K562 (cell line): ENCODE measurements around the gene ARHGAP18. TPM values are rescaled to one million over a fixed set of nuclear protein-coding genes. Genes with fewer than 3 reads are reported as not detected.

Source experiments
- ATAC-seq: fragments of 200-7000 bp; cut with Tn5 transposase; 3 replicates; pipeline ENCODE4 v1.9.1; 2020; ENCODE audit warnings: moderate library complexity
- BruUV-seq: library from RNA; stranded (reverse); fragments of 400-500 nt; replicated peaks from 2 replicates; lab custom pipeline; 2021; lab: Mats Ljungman, UMichigan
- CTCF ChIA-PET: fragments of 300-600 bp; formaldehyde crosslinking; extraction: SDS; loops from one replicate; lab custom pipeline; 2021; ENCODE audit warnings: low intra/inter-chr PET ratio; lab: Yijun Ruan, JAX
- POLR2A ChIA-PET: fragments of 300-600, 350-650 bp; sonication (Branson Sonifier 250); formaldehyde crosslinking; extraction: SDS; loops from one replicate; lab custom pipeline; 2021; ENCODE audit warnings: antibody characterized with exemption, inconsistent platforms; lab: Yijun Ruan, JAX
- DNase-seq, 4 experiments: peaks; one replicate each; pipeline versions ENCODE4 v3.0.0 to v3.0.0-alpha.2; 2011 to 2018; ENCODE audit warnings: low spot score in 3 of 4, mixed read lengths in 3 of 4; ENCODE audit errors: extremely low read depth in 1 of 4
- FAIRE-seq: peaks from 2 replicates; lab custom pipeline; 2011; peaks lifted over from hg19 to GRCh38; lab: Jason Lieb, UNC
- H2AFZ ChIP-seq: 2 replicates; pipeline ENCODE4 v1.6.0; 2011; ENCODE audit warnings: low read depth, low read length, control low read depth, inconsistent platforms
- H3K27ac ChIP-seq: fragments of 200-600 bp; 3 replicates; pipeline ENCODE4 v1.8.0; 2011; ENCODE audit warnings: low read depth, mild to moderate bottlenecking, control low read depth, inconsistent platforms, low read length, moderate library complexity, mixed read lengths; ENCODE audit errors: extremely low read depth
- H3K27me3 ChIP-seq, 2 experiments: fragments of 300-600 bp in 1 of 2; 2 replicates in 1 of 2; 3 replicates in 1 of 2; pipeline versions ENCODE4 v1.6.0 to v1.8.0; 2011; ENCODE audit warnings: inconsistent platforms in 2 of 2, low read length in 2 of 2, mild to moderate bottlenecking in 1 of 2, mixed read lengths in 1 of 2, moderate library complexity in 1 of 2; ENCODE audit not compliant: control insufficient read depth in 2 of 2, insufficient read depth in 2 of 2
- H3K36me3 ChIP-seq: fragments of 300-600 bp; 3 replicates; pipeline ENCODE4 v1.8.0; 2011; ENCODE audit warnings: mild to moderate bottlenecking, low read length, inconsistent platforms; ENCODE audit not compliant: control insufficient read depth, insufficient read depth
- H3K4me1 ChIP-seq, 2 experiments: fragments of 200-600 bp in 1 of 2; replicated peaks in 1 of 2; 2 replicates in 1 of 2; 3 replicates in 1 of 2; pipeline versions ENCODE4 v1.5.1 to v1.8.0; 2011; ENCODE audit warnings: inconsistent platforms in 2 of 2, low read length in 2 of 2, mild to moderate bottlenecking in 1 of 2, mixed read lengths in 1 of 2, moderate library complexity in 1 of 2; ENCODE audit not compliant: control insufficient read depth in 2 of 2, insufficient read depth in 2 of 2
- H3K4me2 ChIP-seq: 2 replicates; pipeline ENCODE4 v1.6.1; 2011; ENCODE audit warnings: low read length, control low read depth, inconsistent platforms, mixed read lengths; ENCODE audit not compliant: insufficient read depth
- H3K4me3 ChIP-seq: fragments of 200-600 bp; sonication (generic), shearing (Covaris generic); 2 replicates; pipeline ENCODE4 v1.5.1; 2016; ENCODE audit warnings: control low read depth, inconsistent platforms
- H3K79me2 ChIP-seq: fragments of 200-600 bp; 3 replicates; pipeline ENCODE4 v1.8.0; 2011; ENCODE audit warnings: low read length, inconsistent platforms; ENCODE audit not compliant: control insufficient read depth, insufficient read depth
- H3K9ac ChIP-seq, 2 experiments: 2 replicates each; pipeline versions ENCODE4 v1.6.0 to v1.6.1; 2011; ENCODE audit warnings: low read depth in 2 of 2, low read length in 2 of 2, control low read depth in 1 of 2, inconsistent platforms in 1 of 2, mild to moderate bottlenecking in 1 of 2, mixed read lengths in 1 of 2; ENCODE audit not compliant: insufficient read depth in 1 of 2
- H3K9me1 ChIP-seq: one replicate; pipeline ENCODE4 v1.6.0; 2011; ENCODE audit warnings: inconsistent platforms, mild to moderate bottlenecking, low read length, moderate library complexity; ENCODE audit not compliant: control insufficient read depth, insufficient read depth
- H3K9me3 ChIP-seq: replicated peaks from 2 replicates; pipeline ENCODE4 v1.5.1; 2011; ENCODE audit warnings: low read depth, low read length, inconsistent platforms; ENCODE audit not compliant: control insufficient read depth, insufficient read depth
- H4K20me1 ChIP-seq: replicated peaks from 2 replicates; pipeline ENCODE4 v1.6.1; 2011; ENCODE audit warnings: low read length, inconsistent platforms, mixed read lengths; ENCODE audit not compliant: control insufficient read depth, insufficient read depth
- NFIC ChIP-seq: fragments of 450-650 bp; IDR thresholded peaks from 2 replicates; pipeline ENCODE4 v1.6.1; 2017; ENCODE audit warnings: mild to moderate bottlenecking, inconsistent platforms
- THRA ChIP-seq: fragments of 450-650 bp; IDR thresholded peaks from 2 replicates; pipeline ENCODE4 v1.6.1; 2017; ENCODE audit warnings: mild to moderate bottlenecking, moderate library complexity
- WGBS: fragments of 100-300 bp; shearing (Covaris generic); methylation state at CpG from one replicate; pipeline ENCODE4 v1.1.6; 2016; ENCODE audit warnings: low coverage, mixed read lengths; ENCODE audit not compliant: insufficient coverage; ENCODE audit errors: missing lambda C conversion rate; 5-methylcytosine and 5-hydroxymethylcytosine counted together
- in situ Hi-C: fragments of 300-500 bp; cut with MboI; formaldehyde crosslinking; loops from 4 replicates; pipeline ENCODE4 v1.15.0; 2018; ENCODE audit warnings: inconsistent platforms, mixed read lengths
- intact Hi-C: fragments of 100-400 bp; cut with micrococcal nuclease; formaldehyde crosslinking; loops from 2 replicates; pipeline ENCODE4 v1.14.2; 2022
- polyA plus RNA-seq, 8 experiments: library from polyadenylated mRNA; depleted of rRNA in 4 of 8; stranded (reverse) in 5 of 8; unstranded in 3 of 8; fragments of >200 nt; fragmentation: Nextera tagmentation in 2 of 8; fragmentation: Illumina TruSeq in 1 of 8; extraction: Ambion mirVana in 2 of 8; extraction: Trizol in 1 of 8; gene quantifications; 2 replicates each; pipeline versions ENCODE4 v1.2.1 to v1.2.3, GENCODE V29; 2011 to 2014; ENCODE audit warnings: inconsistent platforms in 1 of 8, missing spikeins in 1 of 8
- total RNA-seq, 7 experiments: library from RNA; depleted of rRNA in 6 of 7; stranded (reverse); fragments of >200 nt in 6 of 7; fragmentation: Illumina TruSeq in 2 of 7; extraction: Trizol in 2 of 7; gene quantifications; 2 replicates each; pipeline versions ENCODE4 v1.2.1 to v1.2.3, GENCODE V29; 2011 to 2021; ENCODE audit warnings: low replicate concordance in 1 of 7
- TF ChIP-seq, protein P1 (sequence below): fragments of 450-650 bp; IDR thresholded peaks from 2 replicates; pipeline ENCODE4 v1.6.1; 2016

Gene ARHGAP18
- total and polyA plus RNA-seq, 9 of the 15 experiments (the other 6 are each of a cell fraction or from before 2014, with no cell fraction given): 13.3 to 29.7 (median 21.1) TPM

- intact Hi-C loops (no loop called here), in situ Hi-C loops (no loop called here)
- H3K9me1 ChIP-seq: no peaks in the 10 kb centered on the region
- DNase-seq (no peak), ATAC-seq (no peak), FAIRE-seq (no peak)
- no peak overlapping the region for H3K4me3 ChIP-seq
- H3K4me2 ChIP-seq: no peak overlapping the region
- no peak overlapping the region for H3K27ac ChIP-seq
- no peaks in the 10 kb centered on the region for H3K9me3 ChIP-seq
- H3K79me2 ChIP-seq: peaks cover 83% of the 10 kb centered on the region
- ChIA-PET CTCF (no interaction called here), POLR2A (interaction anchor here (0.7 to 0.9 kb wide), 3 partner anchors 11 to 56 kb away, joined by 3 read pairs; no protein-coding TSS in a partner anchor)
- peaks cover 24 to 63% of the 10 kb centered on the region in 2 experiments for H3K4me1 ChIP-seq
- TF ChIP-seq THRA (no peak), NFIC (peak; percentile 73)
- TF ChIP-seq, protein P1, sequence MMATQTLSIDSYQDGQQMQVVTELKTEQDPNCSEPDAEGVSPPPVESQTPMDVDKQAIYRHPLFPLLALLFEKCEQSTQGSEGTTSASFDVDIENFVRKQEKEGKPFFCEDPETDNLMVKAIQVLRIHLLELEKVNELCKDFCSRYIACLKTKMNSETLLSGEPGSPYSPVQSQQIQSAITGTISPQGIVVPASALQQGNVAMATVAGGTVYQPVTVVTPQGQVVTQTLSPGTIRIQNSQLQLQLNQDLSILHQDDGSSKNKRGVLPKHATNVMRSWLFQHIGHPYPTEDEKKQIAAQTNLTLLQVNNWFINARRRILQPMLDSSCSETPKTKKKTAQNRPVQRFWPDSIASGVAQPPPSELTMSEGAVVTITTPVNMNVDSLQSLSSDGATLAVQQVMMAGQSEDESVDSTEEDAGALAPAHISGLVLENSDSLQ: peak; percentile 66
- H2AFZ ChIP-seq: no peak overlapping the region
- no peaks in the 10 kb centered on the region for H4K20me1 ChIP-seq
- WGBS: 79% methylated on average over 5 of the region's 5 CpGs
- no TSS peak for BruUV-seq
- H3K36me3 ChIP-seq: 0 out of 3 replicates have a peak, but pooled peaks cover 2% of the 10 kb centered on the region
- no peaks in the 10 kb centered on the region for H3K27me3 ChIP-seq
- no peak overlapping the region for H3K9ac ChIP-seq
Measured at GRCh38 chr6:129675669-129676472, 34.1 kb downstream of the ARHGAP18 start.
